CD4-positive, alpha-beta T cell (primary cell): ENCODE results near the gene LVRN. TPM values are rescaled to one million over a fixed set of nuclear protein-coding genes. Genes with fewer than 3 reads are reported as not detected.

Experiments
- ATAC-seq: fragments of 200-7000 bp; cut with Tn5 transposase; one replicate; pipeline ENCODE4 v1.10.0; 2022; ENCODE audit warnings: mild to moderate bottlenecking; ENCODE audit not compliant: poor library complexity
- CTCF ChIA-PET: fragments of 350-600 bp; sonication (Branson Sonifier 250); formaldehyde crosslinking; loops from one replicate; lab custom pipeline; 2021; ENCODE audit warnings: antibody characterized with exemption, inconsistent platforms; lab: Charles Lee
- POLR2A ChIA-PET: fragments of 350-600 bp; sonication (Branson Sonifier 250); formaldehyde crosslinking; loops from one replicate; lab custom pipeline; 2021; ENCODE audit warnings: antibody characterized with exemption, inconsistent platforms; lab: Charles Lee
- DNase-seq, 14 experiments: peaks; one replicate each; pipeline ENCODE4 v3.0.0-alpha.2; 2013 to 2020; ENCODE audit warnings: mixed read lengths in 2 of 14
- H3K27ac ChIP-seq, 2 donors: one replicate each; pipeline versions ENCODE4 v1.5.1 to v1.7.0; 2013; ENCODE audit warnings: low read length in 2 of 2, low read depth in 1 of 2, mild to moderate bottlenecking in 1 of 2
- H3K27me3 ChIP-seq, 2 experiments: 1 replicate in 1 of 2; 2 replicates in 1 of 2; pipeline versions ENCODE4 v1.6.1 to v1.7.0; 2013; ENCODE audit warnings: low read length in 2 of 2, control low read depth in 1 of 2, mild to moderate bottlenecking in 1 of 2, moderate library complexity in 1 of 2; ENCODE audit not compliant: insufficient read depth in 2 of 2, control insufficient read depth in 1 of 2
- H3K36me3 ChIP-seq: one replicate; pipeline ENCODE4 v1.6.1; 2013; ENCODE audit warnings: low read length, control low read depth; ENCODE audit not compliant: insufficient read depth
- H3K4me1 ChIP-seq: one replicate; pipeline ENCODE4 v1.6.1; 2013; ENCODE audit warnings: low read length, control low read depth; ENCODE audit not compliant: insufficient read depth
- H3K4me3 ChIP-seq: one replicate; pipeline ENCODE4 v1.5.1; 2013; ENCODE audit warnings: mild to moderate bottlenecking, low read length, moderate library complexity
- H3K9me3 ChIP-seq, 2 experiments: 1 replicate in 1 of 2; 2 replicates in 1 of 2; pipeline versions ENCODE4 v1.6.1 to v1.7.0; 2013; ENCODE audit warnings: low read length in 2 of 2, mild to moderate bottlenecking in 2 of 2, control low read depth in 1 of 2, moderate library complexity in 1 of 2; ENCODE audit not compliant: control insufficient read depth in 1 of 2, insufficient read depth in 1 of 2
- H3K27ac Mint-ChIP-seq: one replicate; pipeline ENCODE4 v1.8.0; 2020; ENCODE audit warnings: mixed read lengths
- H3K27me3 Mint-ChIP-seq: one replicate; pipeline ENCODE4 v1.8.0; 2021; ENCODE audit warnings: mixed read lengths
- H3K36me3 Mint-ChIP-seq: one replicate; pipeline ENCODE4 v1.8.0; 2021; ENCODE audit warnings: low read depth, mixed read lengths
- H3K4me1 Mint-ChIP-seq: one replicate; pipeline ENCODE4 v1.8.0; 2021; ENCODE audit warnings: low read depth, mixed read lengths
- H3K4me3 Mint-ChIP-seq: one replicate; pipeline ENCODE4 v1.8.0; 2020; ENCODE audit warnings: mild to moderate bottlenecking, mixed read lengths
- H3K9me3 Mint-ChIP-seq: one replicate; pipeline ENCODE4 v1.8.0; 2020; ENCODE audit warnings: mixed read lengths
- CTCF ChIP-seq: fragments of 200-600 bp; IDR thresholded peaks from one replicate; pipeline ENCODE4 v1.8.0; 2022; ENCODE audit warnings: antibody characterized with exemption, mild to moderate bottlenecking
- intact Hi-C, 2 experiments: fragments of 100-400 bp; cut with DNase I in 1 of 2; cut with micrococcal nuclease in 1 of 2; formaldehyde crosslinking; loops; one replicate each; pipeline versions ENCODE4 v1.15.1 to v1.9.0; 2023 to 2025; cut with DNase I, micrococcal nuclease
- total RNA-seq, 174 experiments: library from RNA in 2 of 174; stranded (reverse) in 2 of 174; gene quantifications; one replicate each; pipeline ENCODE4 v1.2.3 and lab custom pipeline; 2021 to 2026

LVRN gene
- total RNA-seq, 2 experiments from 2014 or later = 0.17 TPM; not detected in 1

GRCh38 chr5:115936031-115936430 is 26.2 kb upstream of the LVRN start:
- CTCF ChIA-PET = no interaction called here

GRCh38 chr5:115939059-115939458 is 23.2 kb upstream of the LVRN start:
- TF ChIP-seq CTCF = no peak
- Histone ChIP-seq H3K27ac (no peak overlapping the region), H3K9me3 (no peaks in the 10 kb centered on the region), H3K36me3 (no peaks in the 10 kb centered on the region), H3K27me3 (no peaks in the 10 kb centered on the region), H3K4me1 (no peaks in the 10 kb centered on the region), H3K4me3 (no peak overlapping the region)
- DNase-seq (no peak), ATAC-seq (no peak)
- Mint-ChIP-seq H3K4me3 (no peak overlapping the region), H3K9me3 (peaks cover 4% of the 10 kb centered on the region), H3K27ac (no peak overlapping the region), H3K4me1 (no peaks in the 10 kb centered on the region), H3K27me3 (no peaks in the 10 kb centered on the region), H3K36me3 (no peaks in the 10 kb centered on the region)
- ChIA-PET POLR2A (no interaction called here), CTCF (interaction anchor here (1.3 kb wide), 1 partner anchor 14 kb away, joined by 3 read pairs; no protein-coding TSS in a partner anchor)
- intact Hi-C loops = no loop called here

More at GRCh38 chr5:115936031-115936430, 26.2 kb upstream of the LVRN start:
- no peaks in the 10 kb centered on the region for H3K4me1 ChIP-seq
- H3K9me3 Mint-ChIP-seq = no peaks in the 10 kb centered on the region
- H3K27ac ChIP-seq = no peak overlapping the region
- no peak for TF ChIP-seq CTCF
- POLR2A ChIA-PET = no interaction called here
- H3K4me3 Mint-ChIP-seq = no peak overlapping the region
- no peaks in the 10 kb centered on the region for H3K36me3 ChIP-seq
- no peaks in the 10 kb centered on the region for H3K36me3 Mint-ChIP-seq
- no peaks in the 10 kb centered on the region for H3K4me1 Mint-ChIP-seq
- ATAC-seq (no peak), DNase-seq (no peak)
- H3K4me3 ChIP-seq = no peak overlapping the region
- H3K27ac Mint-ChIP-seq = no peak overlapping the region
- intact Hi-C loops = no loop called here
- no peaks in the 10 kb centered on the region for H3K27me3 ChIP-seq
- no peaks in the 10 kb centered on the region for H3K27me3 Mint-ChIP-seq
- H3K9me3 ChIP-seq = no peaks in the 10 kb centered on the region

GRCh38 chr5:115940080-115940810 is 22.0 kb upstream of the LVRN start:
- Histone ChIP-seq H3K36me3 (no peaks in the 10 kb centered on the region), H3K9me3 (no peaks in the 10 kb centered on the region), H3K27ac (no peak overlapping the region), H3K4me1 (no peaks in the 10 kb centered on the region), H3K4me3 (no peak overlapping the region), H3K27me3 (no peaks in the 10 kb centered on the region)
- H3K9me3 Mint-ChIP-seq = peaks cover 4% of the 10 kb centered on the region
- H3K4me3 Mint-ChIP-seq = no peak overlapping the region
- H3K4me1 Mint-ChIP-seq = no peaks in the 10 kb centered on the region
- POLR2A ChIA-PET = no interaction called here
- no peaks in the 10 kb centered on the region for H3K27me3 Mint-ChIP-seq
- intact Hi-C loops = no loop called here
- no peak for TF ChIP-seq CTCF
- H3K36me3 Mint-ChIP-seq = no peaks in the 10 kb centered on the region
- no peak for DNase-seq
- ATAC-seq = no peak
- CTCF ChIA-PET = interaction anchor here (1.3 kb wide), 1 partner anchor 13 kb away, joined by 3 read pairs; no protein-coding TSS in a partner anchor
- no peak overlapping the region for H3K27ac Mint-ChIP-seq
